ENCODE data around the gene MAGI2. TPM values are rescaled to one million over a fixed set of nuclear protein-coding genes. Genes with fewer than 3 reads are reported as not detected.

MAGI2 gene
- polyA plus RNA-seq, 4 donors, result 0.22 to 2.1 (median 1.5) TPM

DNA sequence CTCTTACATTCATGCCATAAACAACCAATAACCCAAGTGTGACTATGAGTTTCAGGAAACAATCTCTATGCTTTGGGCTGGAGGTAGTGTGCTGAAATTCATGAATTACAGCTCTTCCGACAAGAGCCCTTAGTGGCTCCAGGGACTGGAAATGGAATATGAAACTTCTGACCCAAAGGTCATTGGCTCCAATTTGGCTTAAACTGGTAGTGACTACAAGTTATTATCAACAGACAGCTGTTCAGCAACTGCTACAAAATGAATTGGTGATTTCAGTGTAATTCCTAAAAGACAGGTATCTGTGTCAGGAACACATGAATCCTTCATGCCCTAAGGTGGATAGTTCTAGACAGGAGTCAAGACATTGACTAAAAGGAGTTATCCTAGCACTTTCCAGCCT, 909.5 kb downstream of the MAGI2 start:
- 84 to 92% (median 86%) methylated on average over 1 of the region's 1 CpG for WGBS, 3 donors

DNA sequence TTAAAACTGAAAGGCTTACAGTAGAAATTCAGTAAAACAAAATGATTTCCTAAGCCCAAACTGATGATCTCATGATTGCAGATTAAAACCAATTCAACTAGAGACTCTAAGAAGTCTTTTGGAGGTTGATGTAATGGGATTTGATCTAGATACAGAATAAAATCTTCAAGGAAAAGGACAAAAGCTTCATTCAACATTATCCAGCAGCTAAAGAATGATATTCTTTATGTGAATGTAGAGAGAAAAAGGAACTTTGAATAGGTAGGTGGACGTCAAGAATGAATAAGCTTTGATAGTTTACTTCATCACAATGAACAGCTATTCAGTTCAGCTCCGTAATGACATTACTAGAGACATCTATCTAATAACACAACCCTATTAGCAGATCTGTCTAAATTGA, 910.5 kb downstream of the MAGI2 start:
- H3K27me3 ChIP-seq (ENCODE audit: control insufficient read depth in 3 of 3, insufficient read depth in 3 of 3, low read length in 3 of 3), result no peaks in the 10 kb centered on the region
- 73 to 86% (median 85%) methylated on average over 2 of the region's 2 CpGs for WGBS, 3 donors
- H3K4me1 ChIP-seq (ENCODE audit: control insufficient read depth in 3 of 3, insufficient read depth in 2 of 3, low read depth in 1 of 3, low read length in 2 of 3), result no peaks in the 10 kb centered on the region
- no peak overlapping the region for H3K27ac ChIP-seq (ENCODE audit: low read depth in 1 of 3, low read length in 2 of 3)
- no peaks in the 10 kb centered on the region for H3K36me3 ChIP-seq (ENCODE audit: control insufficient read depth in 3 of 3, insufficient read depth in 2 of 3, low read depth in 1 of 3, low read length in 3 of 3)
- FAIRE-seq (no peak), DNase-seq (no peak)
- H3K4me3 ChIP-seq (ENCODE audit: low read depth in 1 of 3, low read length in 3 of 3), result no peak overlapping the region
- H3K9me3 ChIP-seq (ENCODE audit: control insufficient read depth in 2 of 2, insufficient read depth in 1 of 2, low read depth in 1 of 2, low read length in 1 of 2), result no peaks in the 10 kb centered on the region

More for the DNA sequence above, 909.5 kb downstream of the MAGI2 start:
- no peak overlapping the region for H3K4me3 ChIP-seq (ENCODE audit: low read depth in 1 of 3, low read length in 3 of 3)
- no peak overlapping the region for H3K27ac ChIP-seq (ENCODE audit: low read depth in 1 of 3, low read length in 2 of 3)
- FAIRE-seq (no peak), DNase-seq (no peak)
- no peaks in the 10 kb centered on the region for H3K4me1 ChIP-seq (ENCODE audit: control insufficient read depth in 3 of 3, insufficient read depth in 2 of 3, low read depth in 1 of 3, low read length in 2 of 3)
- H3K9me3 ChIP-seq (ENCODE audit: control insufficient read depth in 2 of 2, insufficient read depth in 1 of 2, low read depth in 1 of 2, low read length in 1 of 2), result no peaks in the 10 kb centered on the region
- no peaks in the 10 kb centered on the region for H3K36me3 ChIP-seq (ENCODE audit: control insufficient read depth in 3 of 3, insufficient read depth in 2 of 3, low read depth in 1 of 3, low read length in 3 of 3)
- no peaks in the 10 kb centered on the region for H3K27me3 ChIP-seq (ENCODE audit: control insufficient read depth in 3 of 3, insufficient read depth in 3 of 3, low read length in 3 of 3)

DNA sequence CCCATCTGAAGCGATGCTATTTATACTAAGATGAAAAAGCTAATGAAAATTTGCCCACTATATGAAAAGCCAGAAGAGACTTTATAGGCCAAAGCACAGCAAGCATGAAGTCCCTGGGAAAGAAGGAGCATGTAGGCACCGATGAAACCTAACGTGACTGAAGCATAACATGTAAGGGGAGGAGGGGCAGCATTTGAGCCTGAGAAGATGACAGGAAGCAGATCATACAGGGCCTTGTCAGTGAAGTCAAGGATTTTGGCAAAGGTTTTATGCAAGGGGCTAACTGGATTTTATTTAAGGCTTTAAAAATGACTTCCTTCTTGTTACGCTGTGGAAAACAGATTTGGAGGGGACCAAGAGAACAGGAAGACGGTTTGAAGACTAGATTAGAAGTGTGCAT, 910.9 kb downstream of the MAGI2 start:
- 75 to 91% (median 83%) methylated on average over 5 of the region's 5 CpGs for WGBS, 3 donors
- no peaks in the 10 kb centered on the region for H3K9me3 ChIP-seq (ENCODE audit: control insufficient read depth in 2 of 2, insufficient read depth in 1 of 2, low read depth in 1 of 2, low read length in 1 of 2)
- H3K4me3 ChIP-seq (ENCODE audit: low read depth in 1 of 3, low read length in 3 of 3), result no peak overlapping the region
- DNase-seq (no peak), FAIRE-seq (no peak)
- no peaks in the 10 kb centered on the region for H3K27me3 ChIP-seq (ENCODE audit: control insufficient read depth in 3 of 3, insufficient read depth in 3 of 3, low read length in 3 of 3)
- H3K36me3 ChIP-seq (ENCODE audit: control insufficient read depth in 3 of 3, insufficient read depth in 2 of 3, low read depth in 1 of 3, low read length in 3 of 3), result no peaks in the 10 kb centered on the region
- H3K27ac ChIP-seq (ENCODE audit: low read depth in 1 of 3, low read length in 2 of 3), result no peak overlapping the region
- no peaks in the 10 kb centered on the region for H3K4me1 ChIP-seq (ENCODE audit: control insufficient read depth in 3 of 3, insufficient read depth in 2 of 3, low read depth in 1 of 3, low read length in 2 of 3)

DNA sequence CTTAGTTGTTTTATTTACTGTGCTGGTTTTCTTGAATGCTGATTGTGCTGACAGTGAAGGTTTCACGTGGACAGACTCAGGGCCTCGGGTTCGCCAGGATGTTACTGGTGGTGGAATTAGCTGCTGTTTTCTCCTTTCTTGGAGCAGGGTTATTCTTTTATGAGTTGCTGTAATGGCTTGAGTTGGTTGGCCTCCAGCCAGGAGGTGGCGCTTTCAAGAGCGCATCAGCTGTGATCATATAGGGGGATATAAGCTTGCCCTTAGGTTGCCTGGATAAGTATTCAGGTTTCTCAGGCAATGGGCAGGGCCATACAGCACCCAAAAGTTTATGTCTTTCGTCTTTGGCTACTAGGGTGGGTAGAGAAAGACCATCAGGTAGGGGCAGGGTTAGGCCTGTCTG, 913.6 kb downstream of the MAGI2 start:
- FAIRE-seq (no peak), DNase-seq (no peak)
- no peaks in the 10 kb centered on the region for H3K36me3 ChIP-seq (ENCODE audit: control insufficient read depth in 3 of 3, insufficient read depth in 2 of 3, low read depth in 1 of 3, low read length in 3 of 3)
- H3K27ac ChIP-seq (ENCODE audit: low read depth in 1 of 3, low read length in 2 of 3), result no peak overlapping the region
- H3K9me3 ChIP-seq (ENCODE audit: control insufficient read depth in 2 of 2, insufficient read depth in 1 of 2, low read depth in 1 of 2, low read length in 1 of 2), result peaks cover 0 to 2% of the 10 kb centered on the region in 2 donors
- H3K4me3 ChIP-seq (ENCODE audit: low read depth in 1 of 3, low read length in 3 of 3), result no peak overlapping the region
- H3K27me3 ChIP-seq (ENCODE audit: control insufficient read depth in 3 of 3, insufficient read depth in 3 of 3, low read length in 3 of 3), result no peaks in the 10 kb centered on the region
- 84 to 91% (median 86%) methylated on average over 6 of the region's 6 CpGs for WGBS, 3 donors
- H3K4me1 ChIP-seq (ENCODE audit: control insufficient read depth in 3 of 3, insufficient read depth in 2 of 3, low read depth in 1 of 3, low read length in 2 of 3), result no peaks in the 10 kb centered on the region

DNA sequence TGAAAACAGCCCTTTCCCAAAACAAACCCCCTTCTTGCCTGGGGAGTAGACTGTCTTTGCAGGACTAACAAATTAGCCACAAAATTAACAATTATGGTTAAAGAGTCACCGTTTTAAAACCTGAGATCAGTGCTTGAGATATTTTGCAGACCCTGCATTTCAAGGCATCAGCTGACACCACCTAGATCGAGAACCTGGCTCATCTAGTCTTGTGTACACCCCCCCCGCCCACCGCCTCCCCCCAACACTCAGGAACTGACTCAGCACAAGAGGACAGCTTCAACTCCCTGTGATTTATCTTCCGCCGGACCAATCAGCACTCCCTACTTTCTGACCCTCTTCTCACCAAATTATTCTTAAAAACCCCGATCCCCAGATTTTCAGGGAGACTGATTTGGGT, 917.8 kb downstream of the MAGI2 start:
- Histone ChIP-seq H3K27me3 (ENCODE audit: control insufficient read depth in 3 of 3, insufficient read depth in 3 of 3, low read length in 3 of 3) (no peaks in the 10 kb centered on the region), H3K4me3 (ENCODE audit: low read depth in 1 of 3, low read length in 3 of 3) (no peak overlapping the region), H3K9me3 (ENCODE audit: control insufficient read depth in 2 of 2, insufficient read depth in 1 of 2, low read depth in 1 of 2, low read length in 1 of 2) (peaks cover 0 to 2% of the 10 kb centered on the region in 2 donors), H3K27ac (ENCODE audit: low read depth in 1 of 3, low read length in 2 of 3) (no peak overlapping the region), H3K36me3 (ENCODE audit: control insufficient read depth in 3 of 3, insufficient read depth in 2 of 3, low read depth in 1 of 3, low read length in 3 of 3) (no peaks in the 10 kb centered on the region), H3K4me1 (ENCODE audit: control insufficient read depth in 3 of 3, insufficient read depth in 2 of 3, low read depth in 1 of 3, low read length in 2 of 3) (no peaks in the 10 kb centered on the region)
- FAIRE-seq, result no peak
- DNase-seq, result no peak
- WGBS, 3 donors, result 64 to 72% (median 72%) methylated on average over 7 of the region's 7 CpGs

DNA sequence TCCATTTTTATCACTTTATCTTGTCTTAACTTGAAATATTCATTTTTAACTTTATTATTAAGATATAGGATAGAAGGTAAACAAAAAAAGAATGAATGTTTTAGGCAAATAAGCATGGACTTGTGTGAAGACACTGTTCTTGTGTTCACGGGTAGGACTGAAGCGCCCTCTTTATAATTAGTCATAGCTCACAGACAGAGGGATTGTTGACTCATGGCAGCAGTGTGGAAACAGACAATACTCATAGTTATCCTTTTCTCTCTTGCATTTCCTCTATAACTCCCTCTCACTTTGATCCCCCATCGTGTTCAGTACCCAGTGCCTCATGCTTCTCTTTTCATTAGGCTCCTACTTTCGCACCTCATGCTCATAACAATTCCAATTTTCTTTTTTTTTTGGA, 923.1 kb downstream of the MAGI2 start:
- no peak for DNase-seq
- Histone ChIP-seq H3K27me3 (ENCODE audit: control insufficient read depth in 3 of 3, insufficient read depth in 3 of 3, low read length in 3 of 3) (no peaks in the 10 kb centered on the region), H3K4me1 (ENCODE audit: control insufficient read depth in 3 of 3, insufficient read depth in 2 of 3, low read depth in 1 of 3, low read length in 2 of 3) (no peaks in the 10 kb centered on the region), H3K9me3 (ENCODE audit: control insufficient read depth in 2 of 2, insufficient read depth in 1 of 2, low read depth in 1 of 2, low read length in 1 of 2) (no peaks in the 10 kb centered on the region), H3K4me3 (ENCODE audit: low read depth in 1 of 3, low read length in 3 of 3) (no peak overlapping the region), H3K36me3 (ENCODE audit: control insufficient read depth in 3 of 3, insufficient read depth in 2 of 3, low read depth in 1 of 3, low read length in 3 of 3) (no peaks in the 10 kb centered on the region), H3K27ac (ENCODE audit: low read depth in 1 of 3, low read length in 2 of 3) (no peak overlapping the region)
- no peak for FAIRE-seq
- 66 to 71% (median 70%) methylated on average over 4 of the region's 4 CpGs for WGBS, 3 donors

DNA sequence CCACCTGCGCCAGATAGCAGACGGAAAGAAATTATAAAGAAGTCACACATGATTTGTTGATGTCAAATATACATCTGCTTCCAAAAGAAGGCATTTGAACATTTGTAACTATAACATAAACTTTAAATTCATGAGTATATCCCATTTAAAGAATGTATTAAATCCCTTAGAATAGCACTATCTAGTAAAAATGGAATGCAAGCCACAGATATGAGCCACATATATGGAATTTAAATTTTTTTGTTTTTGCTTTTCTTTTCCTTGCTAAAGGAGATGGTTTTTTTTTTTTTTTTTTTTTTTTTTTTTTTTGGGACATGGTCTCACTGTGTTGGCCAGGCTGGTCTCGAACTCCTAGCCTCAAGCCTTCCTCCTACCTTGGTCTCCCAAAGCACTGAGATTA, 924.1 kb downstream of the MAGI2 start:
- FAIRE-seq (no peak), DNase-seq (no peak)
- no peak overlapping the region for H3K4me3 ChIP-seq (ENCODE audit: low read depth in 1 of 3, low read length in 3 of 3)
- H3K9me3 ChIP-seq (ENCODE audit: control insufficient read depth in 2 of 2, insufficient read depth in 1 of 2, low read depth in 1 of 2, low read length in 1 of 2), result no peaks in the 10 kb centered on the region
- no peak overlapping the region for H3K27ac ChIP-seq (ENCODE audit: low read depth in 1 of 3, low read length in 2 of 3)
- WGBS, 3 donors, result 62 to 68% (median 66%) methylated on average over 3 of the region's 3 CpGs
- no peaks in the 10 kb centered on the region for H3K27me3 ChIP-seq (ENCODE audit: control insufficient read depth in 3 of 3, insufficient read depth in 3 of 3, low read length in 3 of 3)
- H3K4me1 ChIP-seq (ENCODE audit: control insufficient read depth in 3 of 3, insufficient read depth in 2 of 3, low read depth in 1 of 3, low read length in 2 of 3), result no peaks in the 10 kb centered on the region
- H3K36me3 ChIP-seq (ENCODE audit: control insufficient read depth in 3 of 3, insufficient read depth in 2 of 3, low read depth in 1 of 3, low read length in 3 of 3), result no peaks in the 10 kb centered on the region

DNA sequence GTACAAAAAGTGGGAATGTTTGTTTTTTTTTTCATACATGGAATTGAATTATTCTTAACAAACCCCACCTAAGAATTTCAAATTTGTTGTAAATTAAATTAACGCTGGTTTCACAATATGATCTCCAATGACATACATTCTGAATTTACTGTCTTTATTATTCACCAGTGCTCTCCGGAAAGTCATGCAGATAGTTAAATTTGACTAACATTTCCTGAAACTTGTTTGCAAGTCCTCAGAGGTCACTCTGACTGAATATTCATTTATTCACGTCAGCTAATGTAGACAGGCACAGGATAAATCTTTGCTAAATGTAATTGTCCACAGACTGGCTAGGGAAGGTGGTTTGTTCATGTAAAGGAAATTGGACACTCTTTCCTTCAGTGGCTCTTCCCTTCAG, 924.5 kb downstream of the MAGI2 start:
- Histone ChIP-seq H3K4me1 (ENCODE audit: control insufficient read depth in 3 of 3, insufficient read depth in 2 of 3, low read depth in 1 of 3, low read length in 2 of 3) (no peaks in the 10 kb centered on the region), H3K4me3 (ENCODE audit: low read depth in 1 of 3, low read length in 3 of 3) (no peak overlapping the region), H3K27ac (ENCODE audit: low read depth in 1 of 3, low read length in 2 of 3) (no peak overlapping the region), H3K27me3 (ENCODE audit: control insufficient read depth in 3 of 3, insufficient read depth in 3 of 3, low read length in 3 of 3) (no peaks in the 10 kb centered on the region), H3K9me3 (ENCODE audit: control insufficient read depth in 2 of 2, insufficient read depth in 1 of 2, low read depth in 1 of 2, low read length in 1 of 2) (no peaks in the 10 kb centered on the region), H3K36me3 (ENCODE audit: control insufficient read depth in 3 of 3, insufficient read depth in 2 of 3, low read depth in 1 of 3, low read length in 3 of 3) (no peaks in the 10 kb centered on the region)
- FAIRE-seq, result no peak
- 56 to 62% (median 61%) methylated on average over 3 of the region's 3 CpGs for WGBS, 3 donors
- no peak for DNase-seq

DNA sequence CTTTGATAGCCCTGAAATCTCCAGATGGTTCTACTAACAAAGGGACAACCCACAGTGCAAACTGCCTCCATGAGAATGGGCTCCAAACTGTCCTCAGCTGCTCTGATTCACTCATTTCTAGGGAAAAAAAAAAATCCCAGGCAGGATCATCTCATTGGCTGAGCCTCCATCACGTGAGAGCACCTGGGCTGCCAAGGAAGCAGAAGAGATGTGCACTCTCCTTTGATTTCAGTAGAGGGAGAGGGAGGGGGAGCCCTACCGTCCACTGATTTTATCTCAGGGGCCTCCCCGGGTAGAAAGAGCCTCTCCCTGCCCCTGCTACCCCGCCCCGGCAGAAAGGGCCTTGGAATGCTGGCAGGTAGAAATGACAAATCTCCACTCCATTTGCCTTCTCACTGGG, 929.5 kb downstream of the MAGI2 start:
- Histone ChIP-seq H3K9me3 (ENCODE audit: control insufficient read depth in 2 of 2, insufficient read depth in 1 of 2, low read depth in 1 of 2, low read length in 1 of 2) (no peaks in the 10 kb centered on the region), H3K36me3 (ENCODE audit: control insufficient read depth in 3 of 3, insufficient read depth in 2 of 3, low read depth in 1 of 3, low read length in 3 of 3) (no peaks in the 10 kb centered on the region), H3K27me3 (ENCODE audit: control insufficient read depth in 3 of 3, insufficient read depth in 3 of 3, low read length in 3 of 3) (no peaks in the 10 kb centered on the region), H3K27ac (ENCODE audit: low read depth in 1 of 3, low read length in 2 of 3) (no peak overlapping the region), H3K4me1 (ENCODE audit: control insufficient read depth in 3 of 3, insufficient read depth in 2 of 3, low read depth in 1 of 3, low read length in 2 of 3) (no peaks in the 10 kb centered on the region), H3K4me3 (ENCODE audit: low read depth in 1 of 3, low read length in 3 of 3) (no peak overlapping the region)
- 22 to 51% (median 25%) methylated on average over 5 of the region's 5 CpGs for WGBS, 3 donors
- FAIRE-seq (no peak), DNase-seq (no peak)
